HG03095 (cell line): Measurements from ENCODE around the gene C14orf180.
"Not testable (repeated sequence)": the region's sequence is repeated elsewhere in the genome, so short reads cannot be mapped to it uniquely, and the experiment has no call there.

Experiments used
- ATAC-seq: cut with Tn5 transposase; IDR thresholded peaks from one replicate; pipeline ENCODE4 v1.9.1; 2021; ENCODE audit warnings: moderate library complexity; ENCODE audit not compliant: unreplicated experiment

Gene C14orf180

GRCh38 chr14:104604458-104605449, 25.2 kb downstream of the C14orf180 start, which contains the start of gene TMEM179:
Gene TMEM179 (minus strand): TSS chr14:104604772. CDS start chr14:104604741, 31 bp downstream.
- no peak for ATAC-seq

- ATAC-seq = no peak
Measured at GRCh38 chr14:104609666-104610065, 30.1 kb downstream of the C14orf180 start.

GRCh38 chr14:104610749-104611310, 31.3 kb downstream of the C14orf180 start:
- ATAC-seq = no peak

- no peak for ATAC-seq
Measured at GRCh38 chr14:104611881-104612280, 32.3 kb downstream of the C14orf180 start.

GRCh38 chr14:104614126-104614812, 34.7 kb downstream of the C14orf180 start:
- ATAC-seq = no peak

GRCh38 chr14:104624939-104625338, 45.4 kb downstream of the C14orf180 start:
- no peak for ATAC-seq

- no peak for ATAC-seq
Measured at GRCh38 chr14:104632781-104633180, 53.2 kb downstream of the C14orf180 start.

- no peak for ATAC-seq
Measured at GRCh38 chr14:104633276-104634137, 53.9 kb downstream of the C14orf180 start.

GRCh38 chr14:104634138-104634760, 54.7 kb downstream of the C14orf180 start:
- ATAC-seq = no peak

GRCh38 chr14:104634886-104635570, 55.5 kb downstream of the C14orf180 start:
- ATAC-seq = no peak

GRCh38 chr14:104635717-104636116, 56.2 kb downstream of the C14orf180 start:
- ATAC-seq = no peak

- no peak for ATAC-seq
Measured at GRCh38 chr14:104636131-104636530, 56.6 kb downstream of the C14orf180 start.

- ATAC-seq = not testable (repeated sequence)
Measured at GRCh38 chr14:104636846-104637545, 57.4 kb downstream of the C14orf180 start.

- ATAC-seq = no peak
Measured at GRCh38 chr14:104637546-104638003, 58.0 kb downstream of the C14orf180 start.

GRCh38 chr14:104638190-104638589, 58.6 kb downstream of the C14orf180 start:
- no peak for ATAC-seq

GRCh38 chr14:104638927-104639450, 59.4 kb downstream of the C14orf180 start:
- no peak for ATAC-seq

GRCh38 chr14:104639471-104639870, 59.9 kb downstream of the C14orf180 start:
- no peak for ATAC-seq
